Endothelial cell of umbilical vein (primary cell): ENCODE measurements around the gene AK8. TPM values are rescaled to one million over a fixed set of nuclear protein-coding genes. Genes with fewer than 3 reads are reported as not detected.

Experiments
- BruUV-seq: library from RNA; stranded (reverse); fragments of 400-500 nt; replicated peaks from 2 replicates; lab custom pipeline; 2021; lab: Mats Ljungman, UMichigan
- CTCF ChIA-PET: fragments of 300-600, 350-600 bp; sonication (Branson Sonifier 250); formaldehyde crosslinking; loops from one replicate; lab custom pipeline; 2021; ENCODE audit warnings: antibody characterized with exemption, inconsistent platforms; lab: Charles Lee
- POLR2A ChIA-PET: fragments of 300-600, 350-600 bp; sonication (Branson Sonifier 250); formaldehyde crosslinking; loops from one replicate; lab custom pipeline; 2021; ENCODE audit warnings: antibody characterized with exemption, inconsistent platforms; lab: Charles Lee
- DNase-seq: peaks from one replicate; pipeline ENCODE4 v3.0.0-alpha.2; 2011; ENCODE audit warnings: low read depth, low spot score
- FAIRE-seq: peaks from 2 replicates; lab custom pipeline; 2011; peaks lifted over from hg19 to GRCh38; lab: Jason Lieb, UNC
- H2AFZ ChIP-seq: 2 replicates; pipeline ENCODE4 v1.6.0; 2012; ENCODE audit warnings: low read depth, low read length, control low read depth, inconsistent platforms
- H3K27ac ChIP-seq: 2 replicates; pipeline ENCODE4 v1.5.1; 2011; ENCODE audit warnings: low read depth, mild to moderate bottlenecking, control low read depth, low read length, moderate library complexity; ENCODE audit not compliant: insufficient read depth
- H3K27me3 ChIP-seq, 2 experiments: 2 replicates each; pipeline versions ENCODE4 v1.6.0 to v1.6.1; 2011; ENCODE audit warnings: low read length in 2 of 2, mixed read lengths in 1 of 2; ENCODE audit not compliant: control insufficient read depth in 2 of 2, insufficient read depth in 2 of 2
- H3K36me3 ChIP-seq, 2 experiments: 2 replicates in 1 of 2; 3 replicates in 1 of 2; pipeline ENCODE4 v1.5.1; 2011; ENCODE audit warnings: low read length in 2 of 2, mild to moderate bottlenecking in 1 of 2, moderate library complexity in 1 of 2; ENCODE audit not compliant: control insufficient read depth in 2 of 2, insufficient read depth in 2 of 2; ENCODE audit errors: extremely low read depth in 1 of 2
- H3K4me1 ChIP-seq: 3 replicates; pipeline ENCODE4 v1.5.1; 2011; ENCODE audit warnings: mild to moderate bottlenecking, low read length; ENCODE audit not compliant: control insufficient read depth, insufficient read depth; ENCODE audit errors: extremely low read depth
- H3K4me2 ChIP-seq: 2 replicates; pipeline ENCODE4 v1.6.1; 2011; ENCODE audit warnings: low read length, control low read depth, mixed read lengths; ENCODE audit not compliant: insufficient read depth
- H3K4me3 ChIP-seq, 3 experiments: fragments of 200-600 bp in 1 of 3; sonication (generic), shearing (Covaris generic) in 1 of 3; replicated peaks in 1 of 3; 2 replicates each; pipeline ENCODE4 v1.5.1; 2011 to 2016; ENCODE audit warnings: control low read depth in 3 of 3, low read length in 3 of 3, mild to moderate bottlenecking in 2 of 3, inconsistent platforms in 1 of 3, low read depth in 1 of 3, moderate library complexity in 1 of 3; ENCODE audit not compliant: insufficient read depth in 1 of 3
- H3K79me2 ChIP-seq: 2 replicates; pipeline ENCODE4 v1.6.0; 2012; ENCODE audit warnings: low read length, inconsistent platforms; ENCODE audit not compliant: control insufficient read depth, insufficient read depth
- H3K9ac ChIP-seq: replicated peaks from 2 replicates; pipeline ENCODE3; 2011; ENCODE audit warnings: low read length, control low read depth; ENCODE audit not compliant: insufficient read depth; ENCODE audit errors: extremely low read depth
- H3K9me1 ChIP-seq: replicated peaks from 3 replicates; pipeline ENCODE4 v1.6.0; 2011; ENCODE audit warnings: mild to moderate bottlenecking, low read length; ENCODE audit not compliant: control insufficient read depth, insufficient read depth; ENCODE audit errors: extremely low read depth
- H3K9me3 ChIP-seq: replicated peaks from 2 replicates; pipeline ENCODE4 v1.5.1; 2012; ENCODE audit warnings: low read length, inconsistent platforms; ENCODE audit not compliant: control insufficient read depth, insufficient read depth
- H4K20me1 ChIP-seq: replicated peaks from 2 replicates; pipeline ENCODE3; 2011; ENCODE audit warnings: mild to moderate bottlenecking, low read length; ENCODE audit not compliant: control insufficient read depth, insufficient read depth; ENCODE audit errors: extremely low read depth
- EZH2 ChIP-seq: IDR thresholded peaks from 2 replicates; pipeline ENCODE4 v1.6.1; 2012; ENCODE audit warnings: borderline replicate concordance, low read depth, mild to moderate bottlenecking, moderate library complexity, low read length, inconsistent platforms; ENCODE audit not compliant: severe bottlenecking
- FOS ChIP-seq: IDR thresholded peaks from 2 replicates; pipeline ENCODE4 v1.6.1; 2011; ENCODE audit warnings: mild to moderate bottlenecking, low read length, moderate library complexity, borderline replicate concordance; ENCODE audit not compliant: insufficient read depth
- POLR2AphosphoS5 ChIP-seq: IDR thresholded peaks from 2 replicates; pipeline ENCODE4 v1.6.1; 2012; ENCODE audit warnings: low read depth, mild to moderate bottlenecking, control low read depth, low read length, moderate library complexity; ENCODE audit not compliant: insufficient read depth
- dilution Hi-C: fragments of 300-500 bp; cut with MboI; formaldehyde crosslinking; loops from one replicate; pipeline ENCODE4 v1.15.0; 2019; ENCODE audit warnings: low sequenced_read_pairs; ENCODE audit not compliant: extremely low pct_ligation_motif_present
- intact Hi-C: fragments of 100-400 bp; cut with micrococcal nuclease; formaldehyde crosslinking; loops from one replicate; pipeline ENCODE4 v1.10.0; 2022
- polyA plus RNA-seq, 4 experiments: library from polyadenylated mRNA; depleted of rRNA in 3 of 4; stranded (reverse) in 3 of 4; unstranded in 1 of 4; fragments of >200 nt; gene quantifications; 2 replicates each; pipeline versions ENCODE4 v1.2.1 to v1.2.3, GENCODE V29; 2011 to 2012; ENCODE audit warnings: missing spikeins in 1 of 4
- total RNA-seq: library from RNA; stranded (reverse); gene quantifications from 2 replicates; pipeline ENCODE4 v1.2.3, GENCODE V29; 2021
- TF ChIP-seq, protein P1 (sequence below), 2 donors: IDR thresholded peaks; 1 replicate in 1 of 2; 2 replicates in 1 of 2; pipeline ENCODE4 v1.5.1; 2011; ENCODE audit warnings: low read length in 2 of 2, mild to moderate bottlenecking in 2 of 2, moderate library complexity in 2 of 2, control low read depth in 1 of 2, inconsistent platforms in 1 of 2, low read depth in 1 of 2; ENCODE audit not compliant: insufficient read depth in 1 of 2; ENCODE audit errors: extremely low read depth in 1 of 2

Gene AK8
- total and polyA plus RNA-seq, 2 donors (not counting 3 experiments of a cell fraction or from before 2014, with no cell fraction given) = 0.06 TPM; not detected in 1

DNA sequence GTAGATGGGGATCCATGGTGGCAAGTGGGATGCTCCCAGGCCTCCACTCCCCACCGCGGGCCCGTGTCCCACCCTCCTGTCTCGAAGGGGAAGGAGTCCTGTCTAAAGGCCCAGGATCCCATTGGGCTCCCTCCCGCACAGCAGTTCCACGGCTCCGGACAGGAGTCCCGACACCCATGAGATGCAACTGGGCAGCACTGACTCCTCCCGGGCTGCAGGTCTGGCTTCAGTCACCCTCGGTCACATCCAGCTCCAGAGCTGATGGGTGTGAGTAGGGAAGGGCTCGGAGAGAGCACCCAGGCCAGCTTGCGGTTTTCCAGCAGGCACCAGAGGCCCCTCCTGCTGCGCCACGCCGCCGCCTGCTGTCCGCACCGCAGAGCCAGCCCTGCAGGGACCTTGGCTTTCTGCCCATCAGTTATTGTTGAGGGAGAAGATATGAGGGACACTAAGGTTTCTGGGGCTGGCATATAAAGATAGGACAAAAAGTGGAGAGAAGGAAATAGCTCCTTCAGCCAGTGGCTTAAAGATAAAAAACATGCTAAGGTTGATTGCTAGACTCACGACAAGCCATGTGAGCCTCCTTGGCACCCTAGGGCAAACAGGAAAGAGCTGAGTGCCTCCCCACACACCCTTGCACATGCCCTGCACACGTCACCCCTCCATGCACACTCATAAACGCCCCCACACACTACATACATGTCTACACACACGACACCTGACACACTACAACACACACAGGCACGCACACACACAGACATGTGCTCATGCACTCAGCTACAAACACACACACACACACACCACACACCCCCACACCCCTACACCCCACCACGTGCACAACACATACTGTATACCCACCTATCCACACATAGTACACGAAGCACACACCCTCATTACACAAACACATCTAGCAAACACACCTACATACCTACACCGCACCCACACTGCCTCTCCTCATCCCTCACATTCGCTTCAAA is 79.0 kb downstream of the AK8 start:
- POLR2A ChIA-PET = no interaction called here

More for the DNA sequence above, 79.0 kb downstream of the AK8 start:
- H3K9me1 ChIP-seq = no peaks in the 10 kb centered on the region
- H3K4me3 ChIP-seq = no peak overlapping the region
- no peak overlapping the region for H3K27ac ChIP-seq
- no peaks in the 10 kb centered on the region for H3K36me3 ChIP-seq
- CTCF ChIA-PET = interaction anchor here (0.7 to 2.0 kb wide), 10 partner anchors 14 to 389 kb away, joined by 3 to 12 read pairs (median 3); partner anchors contain the start of genes CFAP77, DDX31 and GTF3C4
- intact Hi-C loops = no loop called here
- no peaks in the 10 kb centered on the region for H4K20me1 ChIP-seq
- no peak overlapping the region for H3K4me2 ChIP-seq
- peaks cover 5 to 10% of the 10 kb centered on the region in 2 experiments for H3K27me3 ChIP-seq
- no peaks in the 10 kb centered on the region for H3K79me2 ChIP-seq
- no peak for FAIRE-seq
- no peak overlapping the region for H3K9ac ChIP-seq
- H3K9me3 ChIP-seq = no peaks in the 10 kb centered on the region
- DNase-seq = peak; percentile 15
- dilution Hi-C loops = no loop called here
- no peak overlapping the region for H2AFZ ChIP-seq
- H3K4me1 ChIP-seq = no peaks in the 10 kb centered on the region
- no TSS peak for BruUV-seq
- TF ChIP-seq FOS = no peak
- TF ChIP-seq POLR2AphosphoS5 = no peak
- TF ChIP-seq EZH2 = no peak
- TF ChIP-seq, protein P1, sequence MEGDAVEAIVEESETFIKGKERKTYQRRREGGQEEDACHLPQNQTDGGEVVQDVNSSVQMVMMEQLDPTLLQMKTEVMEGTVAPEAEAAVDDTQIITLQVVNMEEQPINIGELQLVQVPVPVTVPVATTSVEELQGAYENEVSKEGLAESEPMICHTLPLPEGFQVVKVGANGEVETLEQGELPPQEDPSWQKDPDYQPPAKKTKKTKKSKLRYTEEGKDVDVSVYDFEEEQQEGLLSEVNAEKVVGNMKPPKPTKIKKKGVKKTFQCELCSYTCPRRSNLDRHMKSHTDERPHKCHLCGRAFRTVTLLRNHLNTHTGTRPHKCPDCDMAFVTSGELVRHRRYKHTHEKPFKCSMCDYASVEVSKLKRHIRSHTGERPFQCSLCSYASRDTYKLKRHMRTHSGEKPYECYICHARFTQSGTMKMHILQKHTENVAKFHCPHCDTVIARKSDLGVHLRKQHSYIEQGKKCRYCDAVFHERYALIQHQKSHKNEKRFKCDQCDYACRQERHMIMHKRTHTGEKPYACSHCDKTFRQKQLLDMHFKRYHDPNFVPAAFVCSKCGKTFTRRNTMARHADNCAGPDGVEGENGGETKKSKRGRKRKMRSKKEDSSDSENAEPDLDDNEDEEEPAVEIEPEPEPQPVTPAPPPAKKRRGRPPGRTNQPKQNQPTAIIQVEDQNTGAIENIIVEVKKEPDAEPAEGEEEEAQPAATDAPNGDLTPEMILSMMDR (IDR thresholded peaks at IDR 0.05; ENCODE audit: extremely low read depth in 1 of 2, insufficient read depth in 1 of 2, low read depth in 1 of 2, low read length in 2 of 2) = peak in 1 of 2 donors; percentile 13
